A673 (cell line): ENCODE measurements around the gene ZNRF3. TPM values are rescaled to one million over a fixed set of nuclear protein-coding genes. Genes with fewer than 3 reads are reported as not detected.
"Not testable (repeated sequence)": the region's sequence is repeated elsewhere in the genome, so short reads cannot be mapped to it uniquely, and the experiment has no call there.

ENCODE experiments used
- BruUV-seq: library from RNA; stranded (reverse); fragments of 400-500 nt; replicated peaks from 2 replicates; lab custom pipeline; 2021; lab: Mats Ljungman, UMichigan
- CTCF ChIA-PET: fragments of 300-600 bp; sonication (Branson Sonifier 250); formaldehyde crosslinking; loops from one replicate; lab custom pipeline; 2022; ENCODE audit warnings: antibody characterized with exemption; lab: Charles Lee
- POLR2A ChIA-PET: fragments of 300-600 bp; sonication (Branson Sonifier 250); formaldehyde crosslinking; loops from one replicate; lab custom pipeline; 2022; ENCODE audit warnings: antibody characterized with exemption; ENCODE audit not compliant: low non-redundant PET; lab: Charles Lee
- DNase-seq: peaks from one replicate; pipeline ENCODE4 v3.0.0-alpha.2; 2015; ENCODE audit warnings: low spot score
- H3K27ac ChIP-seq: fragments of 200-600 bp; sonication (generic); 2 replicates; pipeline ENCODE4 v1.5.1; 2016; ENCODE audit warnings: mixed run types, low read depth, mild to moderate bottlenecking, mixed read lengths, antibody characterized with exemption, low read length; ENCODE audit not compliant: poor library complexity, severe bottlenecking
- H3K27me3 ChIP-seq: fragments of 200-600 bp; sonication (generic); replicated peaks from 2 replicates; pipeline ENCODE4 v1.6.1; 2017; ENCODE audit warnings: mixed run types, low read depth, mild to moderate bottlenecking, mixed read lengths, antibody characterized with exemption, low read length; ENCODE audit not compliant: insufficient read depth, poor library complexity
- H3K36me3 ChIP-seq: fragments of 200-600 bp; sonication (generic); 2 replicates; pipeline ENCODE4 v1.6.1; 2016; ENCODE audit warnings: mixed run types, mild to moderate bottlenecking, mixed read lengths, antibody characterized with exemption, low read length; ENCODE audit not compliant: insufficient read depth, poor library complexity, severe bottlenecking
- H3K4me1 ChIP-seq: fragments of 200-600 bp; sonication (generic); 2 replicates; pipeline ENCODE4 v1.6.1; 2017; ENCODE audit warnings: mixed run types, mild to moderate bottlenecking, mixed read lengths, antibody characterized with exemption, low read length; ENCODE audit not compliant: insufficient read depth, poor library complexity, severe bottlenecking
- H3K4me3 ChIP-seq: fragments of 200-600 bp; sonication (generic); 2 replicates; pipeline ENCODE4 v1.5.1; 2016; ENCODE audit warnings: low read depth, mixed run types, mild to moderate bottlenecking, mixed read lengths, low read length; ENCODE audit not compliant: poor library complexity, severe bottlenecking
- H3K9me3 ChIP-seq: fragments of 200-600 bp; sonication (generic); 2 replicates; pipeline ENCODE4 v1.6.1; 2016; ENCODE audit warnings: mixed run types, low read depth, mild to moderate bottlenecking, mixed read lengths, antibody characterized with exemption, low read length; ENCODE audit not compliant: poor library complexity, severe bottlenecking
- EZH2 ChIP-seq: fragments of 200-600 bp; sonication (generic); IDR thresholded peaks from 2 replicates; pipeline ENCODE4 v1.6.1; 2017; ENCODE audit warnings: borderline replicate concordance, low read depth, mild to moderate bottlenecking, mixed read lengths, antibody characterized with exemption, low read length; ENCODE audit not compliant: poor library complexity, severe bottlenecking
- intact Hi-C: fragments of 100-400 bp; cut with micrococcal nuclease; formaldehyde crosslinking; loops from one replicate; pipeline ENCODE4 v1.10.0; 2022; ENCODE audit not compliant: unreplicated experiment
- total RNA-seq: library from RNA; stranded (reverse); gene quantifications from 2 replicates; pipeline ENCODE4 v1.2.3, GENCODE V29; 2021
- TF ChIP-seq, protein P1 (sequence below): fragments of 300-800, 200-600 bp; sonication (generic); conservative IDR thresholded peaks from 2 replicates; pipeline ENCODE4 v1.5.1; 2017; ENCODE audit warnings: low read depth, mild to moderate bottlenecking, antibody characterized with exemption, low read length, moderate library complexity, mixed read lengths

ZNRF3 gene
- total RNA-seq, 1 experiment from 2014 or later: 11.9 TPM

DNA sequence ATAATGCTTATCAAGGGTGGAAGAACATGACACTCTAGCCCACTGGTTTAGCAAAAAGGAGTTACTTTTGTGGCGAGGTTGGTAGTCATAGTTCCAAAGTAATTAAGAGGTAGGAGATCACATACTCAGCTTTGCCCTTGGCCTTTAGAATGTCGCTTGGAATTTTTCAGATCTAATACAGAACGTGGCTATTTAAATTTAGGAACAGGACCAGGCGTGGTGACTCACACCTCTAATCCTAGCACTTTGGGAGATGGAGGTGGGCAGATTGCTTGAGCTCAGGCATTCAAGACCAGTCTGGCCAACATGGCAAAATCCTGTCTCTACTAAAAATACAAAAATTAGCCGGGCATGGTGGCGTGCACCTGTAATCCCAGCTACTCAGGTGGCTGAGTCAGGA lies 26.1 kb upstream of the ZNRF3 start:
- ChIA-PET CTCF (no interaction called here), POLR2A (no interaction called here)
- BruUV-seq: no TSS peak
- no peak for TF ChIP-seq EZH2
- TF ChIP-seq, protein P1, sequence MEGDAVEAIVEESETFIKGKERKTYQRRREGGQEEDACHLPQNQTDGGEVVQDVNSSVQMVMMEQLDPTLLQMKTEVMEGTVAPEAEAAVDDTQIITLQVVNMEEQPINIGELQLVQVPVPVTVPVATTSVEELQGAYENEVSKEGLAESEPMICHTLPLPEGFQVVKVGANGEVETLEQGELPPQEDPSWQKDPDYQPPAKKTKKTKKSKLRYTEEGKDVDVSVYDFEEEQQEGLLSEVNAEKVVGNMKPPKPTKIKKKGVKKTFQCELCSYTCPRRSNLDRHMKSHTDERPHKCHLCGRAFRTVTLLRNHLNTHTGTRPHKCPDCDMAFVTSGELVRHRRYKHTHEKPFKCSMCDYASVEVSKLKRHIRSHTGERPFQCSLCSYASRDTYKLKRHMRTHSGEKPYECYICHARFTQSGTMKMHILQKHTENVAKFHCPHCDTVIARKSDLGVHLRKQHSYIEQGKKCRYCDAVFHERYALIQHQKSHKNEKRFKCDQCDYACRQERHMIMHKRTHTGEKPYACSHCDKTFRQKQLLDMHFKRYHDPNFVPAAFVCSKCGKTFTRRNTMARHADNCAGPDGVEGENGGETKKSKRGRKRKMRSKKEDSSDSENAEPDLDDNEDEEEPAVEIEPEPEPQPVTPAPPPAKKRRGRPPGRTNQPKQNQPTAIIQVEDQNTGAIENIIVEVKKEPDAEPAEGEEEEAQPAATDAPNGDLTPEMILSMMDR: no peak
- Histone ChIP-seq H3K4me1 (no peaks in the 10 kb centered on the region), H3K27me3 (no peaks in the 10 kb centered on the region), H3K9me3 (no peaks in the 10 kb centered on the region), H3K4me3 (no peak overlapping the region), H3K27ac (no peak overlapping the region), H3K36me3 (no peaks in the 10 kb centered on the region)
- intact Hi-C loops: no loop called here
- no peak for DNase-seq

DNA sequence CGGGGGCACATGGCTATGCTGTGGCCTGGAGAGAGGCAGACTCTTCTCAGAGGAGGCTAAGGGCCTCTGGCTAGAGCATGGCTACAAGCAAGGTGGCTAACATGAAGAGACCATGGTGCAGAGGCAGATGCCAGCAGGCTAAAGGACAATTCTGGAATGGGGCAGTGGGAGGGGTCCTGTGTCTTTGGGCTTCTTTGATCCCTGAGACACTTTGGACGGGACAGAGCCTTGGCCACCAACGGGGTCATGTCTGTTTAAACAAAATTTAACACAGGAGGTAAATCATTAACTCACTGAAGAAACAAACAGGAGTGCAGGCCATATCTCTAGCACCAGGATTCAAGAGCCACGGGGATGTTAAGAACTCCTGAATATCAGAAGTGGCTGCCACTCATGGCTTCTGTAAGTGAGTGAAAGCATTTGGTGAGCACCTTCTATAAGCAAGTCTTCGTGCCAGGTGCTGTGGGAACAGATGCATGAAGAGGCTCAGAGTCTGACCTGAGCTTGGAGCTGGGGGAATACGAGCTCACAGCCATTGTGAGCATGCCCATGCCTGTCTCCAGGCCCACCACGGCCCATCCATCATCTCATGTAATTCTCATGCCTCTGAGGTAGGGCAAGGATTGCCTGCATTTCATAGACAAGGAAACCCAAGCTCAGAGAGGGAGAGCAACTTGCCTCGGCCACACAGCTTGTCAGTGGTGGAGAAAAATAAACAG lies 18.3 kb upstream of the ZNRF3 start:
- H3K4me1 ChIP-seq: no peaks in the 10 kb centered on the region

DNA sequence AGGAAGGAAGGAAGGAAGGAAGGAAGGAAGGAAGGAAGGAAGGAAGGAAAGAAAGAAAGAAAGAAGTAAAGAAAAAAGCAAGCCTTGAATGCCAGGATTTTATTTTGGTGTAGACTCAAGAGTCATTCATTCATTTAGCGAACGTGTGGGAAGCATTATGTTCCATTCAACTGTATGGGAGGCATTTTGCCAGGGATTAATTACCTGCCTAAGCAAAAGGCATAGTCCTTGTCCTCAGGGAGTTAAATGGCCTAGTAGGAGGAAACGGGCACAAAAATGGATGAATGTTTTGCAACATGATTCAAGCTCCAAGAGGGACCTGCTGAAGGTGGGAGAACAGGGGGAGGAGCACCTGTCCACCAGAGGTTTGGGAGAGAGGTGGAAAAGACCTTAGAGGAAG lies 16.2 kb upstream of the ZNRF3 start:
- CTCF ChIA-PET: no interaction called here
- no peak overlapping the region for H3K27ac ChIP-seq
- no peak overlapping the region for H3K4me3 ChIP-seq
- DNase-seq: peak; percentile 68
- no TSS peak for BruUV-seq
- POLR2A ChIA-PET: no interaction called here
- no peaks in the 10 kb centered on the region for H3K4me1 ChIP-seq
- intact Hi-C loops: no loop called here
- no peaks in the 10 kb centered on the region for H3K27me3 ChIP-seq
- H3K9me3 ChIP-seq: no peaks in the 10 kb centered on the region
- TF ChIP-seq, protein P1: no peak
- no peak for TF ChIP-seq EZH2
- H3K36me3 ChIP-seq: no peaks in the 10 kb centered on the region

More for the DNA sequence above, 18.3 kb upstream of the ZNRF3 start:
- Histone ChIP-seq H3K36me3 (no peaks in the 10 kb centered on the region), H3K27ac (no peak overlapping the region), H3K4me3 (no peak overlapping the region), H3K27me3 (no peaks in the 10 kb centered on the region), H3K9me3 (no peaks in the 10 kb centered on the region)
- POLR2A ChIA-PET: no interaction called here
- CTCF ChIA-PET: no interaction called here
- TF ChIP-seq EZH2: no peak
- TF ChIP-seq, protein P1: no peak
- intact Hi-C loops: no loop called here
- no peak for DNase-seq
- BruUV-seq: no TSS peak

DNA sequence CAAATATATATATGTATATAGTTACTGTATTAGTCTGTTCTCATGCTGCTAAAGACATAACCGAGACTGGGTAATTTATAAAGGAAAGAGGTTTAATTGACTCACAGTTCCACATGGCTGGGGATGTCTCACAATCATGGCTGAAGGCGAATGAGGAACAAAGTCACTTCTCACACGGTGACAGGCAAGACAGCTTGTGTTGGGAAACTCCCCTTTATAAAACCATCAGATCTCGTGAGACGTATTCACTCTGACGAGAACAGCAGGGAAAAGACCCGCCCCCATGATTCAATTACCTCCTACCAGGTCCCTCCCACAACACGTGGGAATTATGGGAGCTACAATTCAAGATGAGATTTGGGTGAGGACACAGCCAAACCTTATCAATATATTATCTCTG lies 15.0 kb upstream of the ZNRF3 start:
- H3K9me3 ChIP-seq, BruUV-seq, H3K4me3 ChIP-seq, H3K27ac ChIP-seq, H3K36me3 ChIP-seq, CTCF ChIA-PET, POLR2A ChIA-PET, H3K27me3 ChIP-seq, DNase-seq, H3K4me1 ChIP-seq, intact Hi-C loops: not testable (repeated sequence)
